ENCODE results near the gene MRPL3. TPM values are rescaled to one million over a fixed set of nuclear protein-coding genes. Genes with fewer than 3 reads are reported as not detected.

The MRPL3 gene
- total RNA-seq, 2 experiments from 2014 or later, result 64.1 to 98.0 TPM

DNA sequence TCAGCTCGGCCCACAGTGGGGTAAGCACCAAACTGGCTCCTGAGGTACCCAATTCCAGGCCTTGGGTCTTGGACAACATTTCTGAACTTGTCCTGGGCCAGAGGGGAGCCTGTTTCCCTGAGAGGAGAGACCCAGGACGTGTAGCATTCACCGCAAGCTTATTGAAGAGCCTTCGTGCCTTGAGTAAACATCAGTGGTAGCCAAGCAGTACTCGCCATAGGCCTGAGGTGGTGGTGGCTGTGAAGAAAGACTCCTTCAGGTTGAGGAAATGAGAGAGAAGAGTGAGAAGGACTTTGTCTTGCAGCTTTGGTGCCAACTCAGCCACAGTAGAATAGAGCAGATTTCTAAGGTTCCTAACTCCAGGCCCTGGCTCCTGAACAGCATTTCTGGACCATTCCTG lies 71.0 kb downstream of the MRPL3 start:
- Mint-ChIP-seq H3K36me3 (no peaks in the 10 kb centered on the region), H3K4me3 (no peak overlapping the region), H3K27ac (no peak overlapping the region), H3K9me3 (ENCODE audit: low read depth) (no peaks in the 10 kb centered on the region), H3K27me3 (peaks cover 11% of the 10 kb centered on the region), H3K4me1 (no peaks in the 10 kb centered on the region)
- no peak for ATAC-seq
- DNase-seq, result no peak
- CTCF ChIA-PET, result no interaction called here

DNA sequence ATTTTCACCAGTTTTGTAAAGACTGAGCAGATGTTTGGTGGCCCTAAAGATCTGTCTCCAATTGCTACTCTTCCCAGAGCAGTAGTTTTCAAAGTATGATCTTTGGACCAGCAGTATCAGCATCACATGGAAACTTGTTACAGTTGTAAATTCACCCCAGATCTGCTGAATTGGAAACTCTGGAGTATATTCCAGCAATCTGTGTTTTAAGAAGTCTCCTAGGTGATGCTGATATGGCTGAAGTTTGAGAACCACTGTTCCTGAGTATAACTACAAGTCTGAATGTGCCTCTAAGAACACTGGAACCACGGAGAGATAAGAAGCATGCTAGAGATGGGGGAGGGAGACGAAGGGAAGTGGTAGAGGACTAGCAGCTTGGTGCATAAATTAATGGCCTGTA lies 75.5 kb downstream of the MRPL3 start:
- peaks cover under 1% of the 10 kb centered on the region for H3K4me1 Mint-ChIP-seq
- DNase-seq (no peak), ATAC-seq (no peak)
- no peaks in the 10 kb centered on the region for H3K27me3 Mint-ChIP-seq
- no peaks in the 10 kb centered on the region for H3K9me3 Mint-ChIP-seq (ENCODE audit: low read depth)
- CTCF ChIA-PET, result no interaction called here
- H3K36me3 Mint-ChIP-seq, result no peaks in the 10 kb centered on the region
- no peak overlapping the region for H3K4me3 Mint-ChIP-seq
- no peak overlapping the region for H3K27ac Mint-ChIP-seq

GRCh38 chr3:131421957-131422498 lies 80.7 kb downstream of the MRPL3 start:
- H3K4me3 Mint-ChIP-seq, result no peak overlapping the region
- no peak for DNase-seq
- ATAC-seq, result no peak
- no peaks in the 10 kb centered on the region for H3K27me3 Mint-ChIP-seq
- H3K36me3 Mint-ChIP-seq, result no peaks in the 10 kb centered on the region
- no peaks in the 10 kb centered on the region for H3K9me3 Mint-ChIP-seq (ENCODE audit: low read depth)
- no peak overlapping the region for H3K27ac Mint-ChIP-seq
- H3K4me1 Mint-ChIP-seq, result peaks cover 5% of the 10 kb centered on the region
- CTCF ChIA-PET, result no interaction called here

DNA sequence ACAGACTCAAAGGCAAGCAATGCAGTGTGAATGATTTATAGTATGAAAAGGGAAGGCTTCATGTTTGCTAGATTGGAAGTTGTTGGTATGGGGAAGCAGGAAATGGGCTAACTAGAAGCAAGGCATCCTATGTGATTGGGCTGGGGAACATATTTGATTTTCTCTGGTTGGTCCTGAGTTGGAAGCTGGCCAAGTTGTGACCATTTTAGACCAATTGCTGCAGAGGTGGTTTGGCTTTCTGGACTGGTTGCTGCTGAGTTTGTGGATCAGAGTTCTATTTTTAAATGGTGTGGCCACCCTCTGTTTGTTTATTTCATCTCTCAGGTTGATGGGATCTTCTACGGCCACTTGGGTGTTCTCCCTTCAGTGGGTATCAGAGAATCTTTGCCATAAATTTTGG lies 81.5 kb downstream of the MRPL3 start:
- CTCF ChIA-PET, result no interaction called here
- Mint-ChIP-seq H3K27me3 (no peaks in the 10 kb centered on the region), H3K9me3 (ENCODE audit: low read depth) (no peaks in the 10 kb centered on the region), H3K4me1 (peaks cover 5% of the 10 kb centered on the region), H3K36me3 (no peaks in the 10 kb centered on the region), H3K4me3 (no peak overlapping the region), H3K27ac (no peak overlapping the region)
- ATAC-seq, result no peak
- DNase-seq, result no peak

- DNase-seq, result no peak
- CTCF ChIA-PET, result interaction anchor here (0.9 kb wide), 1 partner anchor 37 kb away, joined by 4 read pairs; the partner anchor contains the start of gene NUDT16
These were observed 85.0 kb downstream of the MRPL3 start for GRCh38 chr3:131417751-131418150.

More at GRCh38 chr3:131417751-131418150, 85.0 kb downstream of the MRPL3 start:
- Mint-ChIP-seq H3K27ac (no peak overlapping the region), H3K4me1 (peaks cover 5% of the 10 kb centered on the region), H3K9me3 (ENCODE audit: low read depth) (peaks cover 5% of the 10 kb centered on the region), H3K4me3 (no peak overlapping the region), H3K36me3 (no peaks in the 10 kb centered on the region), H3K27me3 (no peaks in the 10 kb centered on the region)
- ATAC-seq, result no peak

Other genes starting within 250 kb of the MRPL3 start
- gene NUDT16, start 121.2 kb downstream of the MRPL3 start, total RNA-seq, result 10 to 100 TPM in 1 of 2 experiments, 1 to 10 TPM in 1; 9.8 to 11.5 TPM